SK-N-MC (cell line): ENCODE results near the gene DPH1.

Experiments used
- DNase-seq: peaks from one replicate; pipeline ENCODE4 v3.0.0-alpha.2; 2011; ENCODE audit warnings: low read depth, low spot score
- H3K27ac ChIP-seq: fragments of 200-600 bp; sonication (generic); 2 replicates; pipeline ENCODE4 v1.5.1; 2016; ENCODE audit warnings: mixed run types
- H3K36me3 ChIP-seq: fragments of 200-600 bp; sonication (generic); 2 replicates; pipeline ENCODE4 v1.6.1; 2017; ENCODE audit warnings: antibody characterized with exemption, low read length, mixed read lengths; ENCODE audit not compliant: insufficient read depth
- H3K4me3 ChIP-seq: fragments of 200-600 bp; sonication (generic); 2 replicates; pipeline ENCODE4 v1.5.1; 2016
- H3K9ac ChIP-seq: fragments of 200-600 bp; sonication (generic); 2 replicates; pipeline ENCODE4 v1.8.0; 2017; ENCODE audit warnings: mixed run types, mixed read lengths; ENCODE audit not compliant: insufficient read length
- H3K9me3 ChIP-seq: fragments of 200-600 bp; sonication (generic); 2 replicates; pipeline ENCODE4 v1.6.1; 2017; ENCODE audit warnings: low read depth, mild to moderate bottlenecking, antibody characterized with exemption, low read length, moderate library complexity, mixed read lengths
- EZH2 ChIP-seq: fragments of 200-600 bp; sonication (generic); IDR thresholded peaks from one replicate; pipeline ENCODE4 v1.6.1; 2017; ENCODE audit warnings: antibody characterized with exemption
- FOXP2 ChIP-seq: optimal IDR thresholded peaks from 2 replicates; pipeline ENCODE3; 2011; ENCODE audit warnings: mild to moderate bottlenecking, moderate library complexity; ENCODE audit not compliant: insufficient read depth; ENCODE audit errors: extremely low read length, control extremely low read depth
- POLR2AphosphoS5 ChIP-seq: IDR thresholded peaks from 2 replicates; pipeline ENCODE4 v1.6.1; 2012; ENCODE audit warnings: mild to moderate bottlenecking, low read depth, low read length, borderline replicate concordance

DPH1 gene

DNA sequence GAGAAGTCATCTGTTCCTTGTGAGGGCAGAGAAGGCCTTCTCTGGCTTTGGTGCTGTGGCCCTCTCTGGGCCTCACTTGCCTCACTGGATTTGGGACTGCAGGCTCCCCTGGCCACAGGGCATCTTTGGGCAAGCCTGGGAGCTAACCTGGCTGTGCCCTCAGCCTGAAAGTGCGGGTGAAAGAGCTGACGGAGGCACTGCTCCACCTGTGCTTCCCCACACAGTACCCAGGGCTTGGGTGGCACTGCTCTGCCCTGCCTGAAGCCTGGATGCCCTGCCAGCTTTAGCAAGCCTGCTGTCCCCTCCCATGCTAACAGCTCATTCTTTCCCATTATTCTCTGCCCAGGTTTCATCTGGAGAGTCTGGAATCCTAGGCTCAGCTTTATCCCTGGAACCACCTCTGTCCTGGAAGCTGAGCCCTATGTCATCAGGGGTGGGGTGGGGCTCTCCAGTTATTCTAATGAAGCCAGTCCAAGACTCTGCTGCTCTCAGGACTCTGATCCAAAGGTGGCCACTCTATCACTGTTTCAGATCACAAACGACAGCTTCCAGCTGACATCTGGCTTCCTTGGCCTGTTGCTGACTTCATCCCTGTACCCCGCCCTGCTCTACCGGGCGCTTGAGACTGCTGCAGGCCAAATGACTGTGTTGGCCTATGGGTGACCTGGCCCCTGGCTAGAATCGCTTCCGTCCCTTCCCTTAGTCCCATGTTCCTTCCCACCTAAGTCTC is 54.2 kb downstream of the DPH1 start:
- DNase-seq, result no peak
- TF ChIP-seq EZH2 (no peak), POLR2AphosphoS5 (no peak), FOXP2 (no peak)
- H3K36me3 ChIP-seq, result peaks cover 5% of the 10 kb centered on the region; the same call in 1 of the 2 replicates
- H3K9me3 ChIP-seq, result no peaks in the 10 kb centered on the region
- H3K9ac ChIP-seq, result no peak overlapping the region
- H3K27ac ChIP-seq, result no peak overlapping the region
- H3K4me3 ChIP-seq, result no peak overlapping the region

DNA sequence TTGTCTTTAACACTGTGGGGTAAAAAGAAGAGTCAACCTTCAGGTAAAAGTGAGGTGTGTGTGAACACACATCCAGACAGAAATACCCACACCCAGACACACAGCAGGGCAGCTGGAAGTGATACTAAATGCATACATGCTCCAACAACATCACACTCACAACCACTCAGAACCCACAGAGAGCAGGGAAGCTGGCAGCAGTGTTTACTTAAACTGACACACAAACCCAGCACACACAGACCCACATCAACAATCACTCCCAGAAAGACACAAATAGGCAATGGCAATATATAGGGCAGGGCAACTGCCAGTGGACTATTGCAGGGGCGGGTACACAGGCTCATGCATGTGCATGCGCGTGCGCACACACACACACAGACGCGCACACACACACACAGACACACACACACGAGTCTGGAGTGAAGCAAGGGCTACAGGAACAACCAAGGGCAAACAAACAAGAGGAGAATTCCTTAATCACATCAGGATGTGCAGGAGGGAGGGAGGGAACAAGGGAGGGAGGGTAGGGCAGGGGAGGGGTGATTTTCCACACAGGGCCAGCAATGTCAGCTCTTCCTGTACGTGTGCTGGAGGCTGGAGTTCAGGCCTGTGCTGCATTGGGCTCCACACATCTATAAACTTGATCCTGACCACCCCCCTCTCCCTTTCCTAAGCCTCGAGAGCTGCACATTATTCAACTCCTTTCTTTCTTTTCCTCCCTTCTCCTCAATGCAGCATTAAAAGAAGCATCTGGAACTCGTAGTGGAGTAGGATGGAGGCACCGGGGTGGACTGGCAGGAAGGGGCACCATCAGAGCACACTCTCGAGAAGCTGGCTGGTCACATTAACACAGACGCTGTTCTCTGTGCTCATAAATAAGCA is 55.1 kb downstream of the DPH1 start:
- Histone ChIP-seq H3K4me3 (no peak overlapping the region), H3K27ac (no peak overlapping the region), H3K9me3 (no peaks in the 10 kb centered on the region), H3K9ac (no peak overlapping the region), H3K36me3 (peaks cover 3% of the 10 kb centered on the region; the same call in 1 of the 2 replicates)
- TF ChIP-seq FOXP2 (no peak), EZH2 (no peak), POLR2AphosphoS5 (no peak)
- no peak for DNase-seq

DNA sequence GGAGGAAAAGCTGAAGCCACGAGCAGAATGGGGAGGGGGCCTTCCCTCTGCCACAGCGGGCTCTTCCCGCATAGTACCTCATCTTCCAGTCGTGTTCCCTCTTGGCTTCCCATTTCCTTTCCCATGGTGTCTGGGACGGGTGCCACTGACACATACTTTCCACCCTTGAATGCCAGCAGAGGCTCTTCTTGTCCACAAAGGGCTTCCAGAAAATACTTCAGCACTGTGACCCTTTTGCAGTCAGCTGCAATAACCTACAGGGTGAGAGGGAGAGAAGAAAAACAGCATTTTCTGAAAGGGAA is 55.6 kb downstream of the DPH1 start:
- peaks cover 3% of the 10 kb centered on the region; the same call in 1 of the 2 replicates for H3K36me3 ChIP-seq
- no peak overlapping the region for H3K9ac ChIP-seq
- H3K4me3 ChIP-seq, result no peak overlapping the region
- no peak for DNase-seq
- TF ChIP-seq EZH2, result no peak
- TF ChIP-seq POLR2AphosphoS5, result no peak
- TF ChIP-seq FOXP2, result no peak
- no peak overlapping the region for H3K27ac ChIP-seq
- no peaks in the 10 kb centered on the region for H3K9me3 ChIP-seq

DNA sequence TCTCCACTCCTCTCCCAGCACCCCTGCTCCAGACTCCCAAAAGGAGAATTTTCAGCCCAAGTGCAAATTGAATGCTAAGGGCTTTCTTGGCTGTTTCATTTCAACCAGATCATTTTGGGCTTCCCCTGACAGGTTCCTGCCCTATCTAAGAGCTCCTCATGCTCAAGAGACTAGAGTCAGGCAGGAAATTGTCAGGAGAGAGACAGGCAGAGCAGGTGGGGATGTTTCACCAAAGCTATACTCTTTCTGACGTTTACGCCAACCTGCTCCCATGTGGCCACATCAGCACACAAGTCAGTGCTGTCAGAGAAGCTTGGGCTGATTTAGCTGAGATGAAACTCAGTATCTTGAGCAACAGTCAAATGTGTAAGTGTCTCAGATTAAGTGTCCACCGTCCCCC is 56.4 kb downstream of the DPH1 start:
- no peak for TF ChIP-seq POLR2AphosphoS5
- no peak for TF ChIP-seq EZH2
- TF ChIP-seq FOXP2, result no peak
- H3K9me3 ChIP-seq, result no peaks in the 10 kb centered on the region
- no peak overlapping the region for H3K9ac ChIP-seq
- H3K27ac ChIP-seq, result no peak overlapping the region
- H3K4me3 ChIP-seq, result no peak overlapping the region
- DNase-seq, result no peak
- peaks cover under 1% of the 10 kb centered on the region; the same call in 1 of the 2 replicates for H3K36me3 ChIP-seq

DNA sequence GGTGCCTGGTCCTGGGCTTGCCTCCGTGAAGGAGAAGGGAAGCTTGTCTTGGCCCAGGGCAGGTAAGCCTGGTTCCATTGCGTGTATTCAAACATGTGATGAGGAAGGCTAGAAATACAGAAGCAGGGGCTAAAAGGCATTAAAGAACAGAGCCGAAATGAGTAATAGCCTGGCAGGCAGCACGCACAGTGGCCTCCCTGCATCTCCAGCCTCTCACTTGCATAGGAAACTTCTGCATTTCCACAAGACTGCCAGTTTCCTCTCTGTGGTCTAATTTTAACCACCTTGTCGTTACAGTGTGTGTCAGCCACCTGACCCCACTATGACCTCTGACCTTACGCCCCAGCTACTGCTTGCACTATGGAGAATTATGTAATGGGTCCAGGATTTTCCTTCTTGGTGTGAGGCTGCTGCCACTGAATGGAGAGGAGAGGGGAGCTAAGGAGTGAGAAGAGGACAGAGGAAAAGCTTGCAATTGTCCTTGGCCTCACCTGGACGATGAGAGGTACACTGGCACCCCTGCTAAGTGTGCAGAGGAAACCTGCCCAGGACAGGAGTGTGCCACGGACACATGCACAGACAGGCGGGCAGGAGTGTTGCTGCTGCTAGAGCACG is 57.8 kb downstream of the DPH1 start:
- no peak overlapping the region for H3K4me3 ChIP-seq

DNA sequence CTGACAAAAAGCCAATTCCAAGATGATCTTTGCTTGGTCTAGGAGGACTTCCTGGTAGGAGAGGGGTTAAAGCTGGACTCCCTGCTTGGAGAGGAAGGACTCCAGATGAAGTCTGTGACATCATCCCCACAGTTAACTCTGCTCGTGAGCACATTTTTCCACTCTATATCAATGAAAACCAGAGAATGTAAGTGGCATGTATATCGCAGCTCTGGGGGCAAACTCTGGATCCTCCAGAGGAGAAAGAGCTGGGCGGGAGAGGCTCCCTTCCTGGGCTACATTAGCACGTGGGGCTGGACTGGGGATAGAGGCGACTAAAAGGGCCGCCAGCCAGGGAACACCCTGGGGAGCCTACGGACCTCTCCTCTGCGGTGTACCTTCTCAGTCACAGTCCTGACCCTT is 59.1 kb downstream of the DPH1 start:
- Histone ChIP-seq H3K27ac (0 out of 2 replicates have a peak overlapping the region, but pooled peaks have one; percentile 9), H3K9ac (no peak overlapping the region), H3K36me3 (no peaks in the 10 kb centered on the region), H3K4me3 (no peak overlapping the region), H3K9me3 (no peaks in the 10 kb centered on the region)
- TF ChIP-seq POLR2AphosphoS5 (no peak), FOXP2 (no peak), EZH2 (no peak)
- DNase-seq, result no peak

More for the DNA sequence above, 57.8 kb downstream of the DPH1 start:
- no peaks in the 10 kb centered on the region for H3K9me3 ChIP-seq
- no peaks in the 10 kb centered on the region for H3K36me3 ChIP-seq
- TF ChIP-seq EZH2 (no peak), FOXP2 (no peak), POLR2AphosphoS5 (no peak)
- no peak overlapping the region for H3K27ac ChIP-seq
- no peak overlapping the region for H3K9ac ChIP-seq
- DNase-seq, result no peak

DNA sequence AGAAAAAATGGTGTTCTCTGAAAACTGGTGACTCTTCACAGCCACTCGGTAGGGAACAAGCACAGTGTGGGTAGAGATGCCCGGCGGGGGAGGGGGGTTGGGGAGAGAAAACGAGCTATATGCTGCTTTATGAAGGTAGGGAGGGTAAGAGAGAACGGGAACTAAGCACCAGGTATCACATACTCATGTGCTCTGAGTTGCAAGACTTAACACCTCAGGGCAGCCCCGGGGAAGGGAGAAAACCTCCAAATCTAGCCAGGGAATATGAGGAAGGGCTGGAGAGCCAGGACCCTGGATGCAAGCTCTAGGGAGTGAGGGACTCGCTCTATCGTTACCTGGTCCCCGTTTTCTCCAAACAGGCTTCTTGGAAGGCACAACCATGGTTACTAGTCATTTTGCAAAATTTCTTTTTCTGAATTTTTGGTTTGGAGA is 60.3 kb downstream of the DPH1 start:
- H3K9ac ChIP-seq, result no peak overlapping the region
- TF ChIP-seq FOXP2 (no peak), EZH2 (no peak), POLR2AphosphoS5 (no peak)
- DNase-seq, result no peak
- no peak overlapping the region for H3K27ac ChIP-seq
- no peaks in the 10 kb centered on the region for H3K9me3 ChIP-seq
- H3K4me3 ChIP-seq, result no peak overlapping the region
- H3K36me3 ChIP-seq, result no peaks in the 10 kb centered on the region
